ENCODE results near the gene AIFM3. TPM values are rescaled to one million over a fixed set of nuclear protein-coding genes. Genes with fewer than 3 reads are reported as not detected.
A peak's percentile ranks its signal among the peaks of the same experiment; 100 is the strongest.

Gene AIFM3
- total and polyA plus RNA-seq, 2 of the 13 experiments (the other 11 are each of a cell fraction or from before 2014, with no cell fraction given), result 9.0 to 15.3 TPM

- TF ChIP-seq ZNF407 (CRISPR knock-in tag; IDR thresholded peaks at IDR 0.05; ENCODE audit: not compliant biosample characterization), result no peak
- TF ChIP-seq ZNF816 (CRISPR knock-in tag; IDR thresholded peaks at IDR 0.05; ENCODE audit: borderline replicate concordance), result no peak
- no peak for TF ChIP-seq KMT2B (CRISPR knock-in tag; IDR thresholded peaks at IDR 0.05)
- no peak for TF ChIP-seq BRCA1 (CRISPR knock-in tag; IDR thresholded peaks at IDR 0.05)
- no peak for TF ChIP-seq ZBTB46 (CRISPR knock-in tag; IDR thresholded peaks at IDR 0.05; ENCODE audit: borderline replicate concordance)
- no peak for TF ChIP-seq KLF11 (CRISPR knock-in tag; IDR thresholded peaks at IDR 0.05)
- TF ChIP-seq ZNF619 (CRISPR knock-in tag; IDR thresholded peaks at IDR 0.05), result 0 out of 2 replicates have a peak, but pooled peaks have one; percentile 16
- no peak for TF ChIP-seq NPAS2 (CRISPR knock-in tag; IDR thresholded peaks at IDR 0.05; ENCODE audit: borderline replicate concordance)
- TF ChIP-seq LRRFIP1 (CRISPR knock-in tag; conservative IDR thresholded peaks at IDR 0.05), result no peak
- no peak for TF ChIP-seq MEIS1 (CRISPR knock-in tag; IDR thresholded peaks at IDR 0.05; ENCODE audit: borderline replicate concordance)
- no peak for TF ChIP-seq PLSCR1 (CRISPR knock-in tag; IDR thresholded peaks at IDR 0.05; ENCODE audit: borderline replicate concordance)
Observed at GRCh38 chr22:20949698-20950183, 17.3 kb upstream of the AIFM3 start (continued).
